GM23248 (cell line): ENCODE measurements around the gene PHPT1.
"Not testable (repeated sequence)": the region's sequence is repeated elsewhere in the genome, so short reads cannot be mapped to it uniquely, and the experiment has no call there.

Experiments used
- EZH2 ChIP-seq: fragments of 200-600 bp; sonication (generic); IDR thresholded peaks from 2 replicates; pipeline ENCODE4 v1.6.1; 2018; ENCODE audit warnings: antibody characterized with exemption, mild to moderate bottlenecking; ENCODE audit not compliant: insufficient read depth, poor library complexity, severe bottlenecking
- EZH2phosphoT487 ChIP-seq: fragments of 200-600 bp; sonication (generic); IDR thresholded peaks from 2 replicates; pipeline ENCODE4 v1.6.1; 2018; ENCODE audit warnings: antibody characterized with exemption, moderate library complexity, mild to moderate bottlenecking, low read depth; ENCODE audit not compliant: insufficient read depth

GRCh38 chr9:136842380-136842948 lies 6.7 kb upstream of the PHPT1 start, which contains the start of gene AJM1:
- TF ChIP-seq EZH2, EZH2phosphoT487: not testable (repeated sequence)
